Activated naive CD8-positive, alpha-beta T cell treated with anti-CD3 and anti-CD28 coated beads for 36 hours (primary cell): Measurements from ENCODE around the gene RSPO3. TPM values are rescaled to one million over a fixed set of nuclear protein-coding genes. Genes with fewer than 3 reads are reported as not detected.
A peak's percentile ranks its signal among the peaks of the same experiment; 100 is the strongest.
"Not testable (repeated sequence)": the region's sequence is repeated elsewhere in the genome, so short reads cannot be mapped to it uniquely, and the experiment has no call there.

Experiments used
- DNase-seq: peaks from one replicate; pipeline ENCODE4 v3.0.0; 2021
- H3K27ac Mint-ChIP-seq: one replicate; pipeline ENCODE4 v1.8.0; 2022; ENCODE audit warnings: mild to moderate bottlenecking, moderate library complexity, mixed read lengths
- H3K27me3 Mint-ChIP-seq: one replicate; pipeline ENCODE4 v1.8.0; 2022; ENCODE audit warnings: mild to moderate bottlenecking, mixed read lengths
- H3K36me3 Mint-ChIP-seq: one replicate; pipeline ENCODE4 v1.8.0; 2021; ENCODE audit warnings: mild to moderate bottlenecking, mixed read lengths
- H3K4me1 Mint-ChIP-seq: one replicate; pipeline ENCODE4 v1.8.0; 2021; ENCODE audit warnings: mixed read lengths
- H3K4me3 Mint-ChIP-seq: one replicate; pipeline ENCODE4 v1.8.0; 2022; ENCODE audit warnings: mild to moderate bottlenecking, moderate library complexity, mixed read lengths
- H3K9me3 Mint-ChIP-seq: one replicate; pipeline ENCODE4 v1.8.0; 2022; ENCODE audit warnings: mixed read lengths
- total RNA-seq, 2 experiments: library from RNA; stranded (reverse); gene quantifications; one replicate each; pipeline ENCODE4 v1.2.3, GENCODE V29; 2021

The RSPO3 gene
- total RNA-seq, 2 experiments from 2014 or later, result not detected

DNA sequence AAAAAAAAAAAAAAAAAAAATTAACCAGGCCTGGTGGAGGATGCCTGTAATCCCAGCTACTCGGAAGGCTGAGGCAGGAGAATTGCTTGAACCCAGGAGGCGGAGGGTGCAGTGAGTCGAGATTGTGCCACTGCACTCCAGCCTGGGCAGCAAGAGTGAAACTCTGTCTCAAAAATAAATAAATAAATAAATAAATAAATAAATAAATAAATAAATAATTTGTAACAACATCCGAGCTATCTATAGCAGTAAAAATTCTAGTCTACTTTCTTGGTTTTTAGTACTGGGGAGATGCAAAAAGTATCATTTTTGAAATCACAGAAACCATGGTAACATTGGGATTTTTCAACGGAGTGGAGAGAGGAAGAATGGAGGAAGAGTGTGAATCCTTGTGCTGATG, 21.0 kb upstream of the RSPO3 start:
- not testable (repeated sequence) for H3K4me1 Mint-ChIP-seq, H3K27me3 Mint-ChIP-seq, H3K9me3 Mint-ChIP-seq, H3K4me3 Mint-ChIP-seq, H3K27ac Mint-ChIP-seq, DNase-seq, H3K36me3 Mint-ChIP-seq

DNA sequence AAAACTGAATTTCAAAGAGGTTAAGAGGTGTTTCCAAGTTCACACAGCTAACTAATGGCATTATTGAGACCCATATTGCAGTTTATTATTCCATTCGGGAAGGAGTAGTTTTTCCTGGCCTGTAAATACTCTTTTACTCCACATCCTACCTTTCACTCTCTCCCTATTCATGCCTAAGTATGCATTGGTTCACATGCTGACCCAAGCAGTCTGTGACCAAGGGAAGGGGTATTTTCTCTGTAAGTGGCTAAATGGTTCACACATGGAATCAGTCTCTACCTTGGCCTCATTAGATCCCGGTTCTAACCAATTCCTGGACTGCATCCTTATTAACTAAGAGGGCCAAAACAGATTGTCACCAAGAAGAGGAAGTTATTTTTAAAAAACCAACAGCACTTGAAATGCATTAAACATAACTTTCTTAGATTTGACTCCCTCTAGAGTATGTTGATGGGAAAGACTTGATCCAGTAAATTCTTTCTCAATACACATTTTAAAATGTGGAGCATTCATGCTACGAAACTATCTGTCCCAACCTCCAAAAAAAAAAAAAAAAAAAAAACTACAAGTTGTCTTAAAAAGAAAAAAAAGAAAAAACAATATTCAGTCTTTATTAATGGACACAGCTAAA, 17.8 kb upstream of the RSPO3 start:
- Mint-ChIP-seq H3K4me3 (no peak overlapping the region), H3K36me3 (no peaks in the 10 kb centered on the region), H3K4me1 (no peaks in the 10 kb centered on the region), H3K9me3 (no peaks in the 10 kb centered on the region), H3K27me3 (peaks cover 4% of the 10 kb centered on the region), H3K27ac (no peak overlapping the region)
- DNase-seq, result no peak

DNA sequence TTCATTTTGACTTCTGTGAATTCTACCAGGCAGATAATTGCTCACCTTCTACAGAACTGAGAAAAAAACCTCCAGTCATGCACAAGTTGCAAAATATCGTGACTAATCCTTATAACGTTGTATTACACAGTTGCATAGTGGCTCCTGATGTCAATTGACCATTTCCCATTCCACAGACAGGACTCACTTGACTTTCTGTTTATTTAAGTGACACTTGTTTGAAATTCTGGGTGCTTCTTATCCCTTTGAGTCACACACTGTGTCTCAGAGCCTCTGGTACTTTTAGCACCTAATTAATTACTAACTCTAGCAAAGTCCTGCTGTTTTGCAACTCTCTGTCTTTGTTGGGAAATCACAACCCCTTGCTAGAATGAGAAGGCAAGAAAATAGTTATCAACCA, 16.2 kb upstream of the RSPO3 start:
- H3K4me3 Mint-ChIP-seq, result no peak overlapping the region
- DNase-seq, result no peak
- no peaks in the 10 kb centered on the region for H3K36me3 Mint-ChIP-seq
- no peaks in the 10 kb centered on the region for H3K9me3 Mint-ChIP-seq
- H3K27ac Mint-ChIP-seq, result no peak overlapping the region
- no peaks in the 10 kb centered on the region for H3K4me1 Mint-ChIP-seq
- H3K27me3 Mint-ChIP-seq, result peaks cover 17% of the 10 kb centered on the region

DNA sequence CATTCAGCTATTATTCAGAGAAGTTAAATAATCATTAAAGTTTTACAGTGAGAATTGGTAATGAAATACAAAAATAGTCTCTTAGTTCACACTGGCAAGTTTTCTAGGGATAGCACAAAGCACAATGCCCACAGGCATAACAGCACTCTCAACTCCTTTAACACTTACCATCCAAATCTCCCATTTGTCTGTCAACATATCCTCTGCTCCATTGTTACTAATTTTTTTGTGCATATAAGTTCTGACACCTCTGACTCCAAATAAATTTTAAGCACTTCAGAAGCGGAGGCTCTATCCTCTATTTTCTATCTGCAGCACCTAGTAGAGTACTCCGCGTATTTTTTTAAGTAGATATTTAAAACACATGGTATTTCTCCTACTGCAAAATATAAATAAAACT, 15.6 kb upstream of the RSPO3 start:
- Mint-ChIP-seq H3K36me3 (no peaks in the 10 kb centered on the region), H3K9me3 (no peaks in the 10 kb centered on the region), H3K27ac (no peak overlapping the region), H3K4me3 (no peak overlapping the region), H3K27me3 (peaks cover 22% of the 10 kb centered on the region), H3K4me1 (no peaks in the 10 kb centered on the region)
- DNase-seq, result no peak

DNA sequence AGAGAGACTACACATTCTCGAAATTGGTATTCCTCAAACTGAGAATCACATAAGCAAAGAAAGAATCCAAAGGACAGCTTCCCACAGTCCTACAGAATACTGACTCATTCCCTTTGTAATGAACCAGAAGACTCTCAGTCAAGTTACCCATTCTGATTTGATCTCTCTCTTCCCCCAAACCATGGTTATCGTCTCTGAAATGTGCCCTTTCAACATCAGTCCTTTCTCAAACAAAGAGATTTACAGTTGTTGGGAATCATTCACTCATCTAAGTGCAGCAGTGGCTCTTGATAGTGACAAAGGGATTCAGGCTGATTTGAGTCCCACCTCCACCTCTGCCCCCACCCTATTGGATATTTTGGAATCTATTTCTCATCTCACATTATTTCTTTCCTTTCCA, 15.0 kb upstream of the RSPO3 start:
- no peaks in the 10 kb centered on the region for H3K36me3 Mint-ChIP-seq
- H3K4me3 Mint-ChIP-seq, result no peak overlapping the region
- H3K27ac Mint-ChIP-seq, result no peak overlapping the region
- no peaks in the 10 kb centered on the region for H3K9me3 Mint-ChIP-seq
- no peak for DNase-seq
- peaks cover 25% of the 10 kb centered on the region for H3K27me3 Mint-ChIP-seq
- H3K4me1 Mint-ChIP-seq, result no peaks in the 10 kb centered on the region

DNA sequence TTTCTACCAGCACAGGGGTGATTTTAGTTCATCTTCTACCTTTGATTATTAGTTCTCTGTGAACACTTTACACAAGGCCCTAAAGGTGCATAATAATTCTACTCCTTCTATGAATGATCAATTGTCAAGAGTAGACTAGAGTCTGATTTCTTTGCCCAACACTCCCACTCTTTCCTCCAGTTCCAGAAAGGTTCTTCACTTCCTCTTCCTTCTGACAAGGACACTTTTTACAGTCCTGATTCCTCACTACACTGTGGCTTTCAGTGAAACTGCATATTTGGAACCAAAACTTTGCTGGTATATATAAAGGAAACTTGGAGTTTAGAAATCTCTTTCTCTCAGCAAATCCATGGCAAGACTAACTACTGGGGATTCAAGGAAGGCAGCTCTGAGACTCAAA, 10.6 kb upstream of the RSPO3 start:
- no peaks in the 10 kb centered on the region for H3K36me3 Mint-ChIP-seq
- H3K27ac Mint-ChIP-seq, result no peak overlapping the region
- H3K9me3 Mint-ChIP-seq, result no peaks in the 10 kb centered on the region
- H3K27me3 Mint-ChIP-seq, result peaks cover 39% of the 10 kb centered on the region
- DNase-seq, result no peak
- no peak overlapping the region for H3K4me3 Mint-ChIP-seq
- H3K4me1 Mint-ChIP-seq, result no peaks in the 10 kb centered on the region

DNA sequence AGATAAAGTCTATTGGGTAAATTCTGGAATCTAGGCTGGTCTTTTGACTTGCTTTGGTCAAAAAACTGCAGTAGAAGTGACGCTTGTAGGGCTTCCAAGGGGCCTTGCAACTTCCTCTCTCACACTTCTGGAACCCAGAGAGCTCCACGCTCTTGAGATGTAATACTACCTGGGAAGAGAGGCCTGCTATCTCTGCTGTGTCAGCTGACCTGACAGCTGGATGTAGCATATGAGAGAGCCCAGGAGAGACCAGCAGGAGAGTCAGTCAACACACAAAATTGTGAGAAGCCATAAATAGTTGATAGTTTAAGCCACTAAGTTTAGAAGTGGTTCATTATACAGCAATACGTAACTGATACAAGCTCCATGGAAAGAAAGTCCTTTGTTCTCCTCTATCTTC, 7.8 kb upstream of the RSPO3 start:
- peaks cover 47% of the 10 kb centered on the region for H3K27me3 Mint-ChIP-seq
- H3K9me3 Mint-ChIP-seq, result no peaks in the 10 kb centered on the region
- no peaks in the 10 kb centered on the region for H3K4me1 Mint-ChIP-seq
- H3K27ac Mint-ChIP-seq, result no peak overlapping the region
- no peaks in the 10 kb centered on the region for H3K36me3 Mint-ChIP-seq
- H3K4me3 Mint-ChIP-seq, result no peak overlapping the region
- no peak for DNase-seq

DNA sequence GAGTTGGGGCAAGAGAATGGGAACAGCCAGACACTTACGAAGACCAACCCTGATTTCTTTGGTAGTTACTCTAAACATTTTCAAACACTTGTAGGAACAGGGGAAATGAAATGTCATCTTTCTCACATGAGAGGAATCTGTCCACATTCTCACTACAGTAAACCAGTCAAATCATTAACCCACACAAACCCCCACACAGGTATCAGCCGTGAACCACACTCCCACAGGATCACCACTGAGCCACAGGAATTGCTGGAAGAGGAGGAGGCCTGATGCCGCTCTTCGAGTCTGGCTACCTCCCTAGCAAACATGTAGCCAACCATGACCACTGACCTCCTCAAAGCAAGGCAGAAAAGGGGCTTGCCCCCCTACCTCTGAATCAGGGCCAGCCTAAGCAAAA, 6.9 kb upstream of the RSPO3 start:
- Mint-ChIP-seq H3K9me3 (no peaks in the 10 kb centered on the region), H3K36me3 (no peaks in the 10 kb centered on the region), H3K4me3 (no peak overlapping the region), H3K27me3 (peaks cover 49% of the 10 kb centered on the region), H3K4me1 (no peaks in the 10 kb centered on the region), H3K27ac (no peak overlapping the region)
- DNase-seq, result no peak

DNA sequence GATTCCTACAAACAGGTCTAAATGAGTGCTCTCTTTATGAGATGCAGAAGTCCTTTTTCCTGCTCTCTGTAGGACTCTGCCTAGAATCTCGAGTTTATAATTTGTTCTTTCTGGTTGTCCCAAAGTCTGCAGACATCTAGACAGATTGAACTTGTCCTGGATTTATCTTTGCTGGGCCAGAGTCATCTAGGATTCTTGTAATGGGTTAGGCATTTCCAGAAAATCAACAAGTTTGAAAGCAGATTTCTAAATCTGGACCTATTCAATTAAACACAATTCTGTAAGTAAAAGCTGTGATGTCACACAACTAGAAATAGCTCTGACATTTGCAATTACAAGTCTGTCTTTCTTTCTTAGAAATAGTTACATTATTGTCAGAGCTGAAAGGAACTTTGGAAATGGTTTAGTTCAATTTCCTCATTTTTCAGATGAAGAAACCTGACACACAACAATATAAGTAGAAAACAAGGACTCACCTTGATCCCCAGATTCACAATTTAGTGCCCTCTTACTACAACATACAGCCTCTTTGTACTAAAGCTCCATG, 4.2 kb upstream of the RSPO3 start:
- Mint-ChIP-seq H3K27ac (no peak overlapping the region), H3K9me3 (no peaks in the 10 kb centered on the region), H3K4me3 (no peak overlapping the region), H3K36me3 (no peaks in the 10 kb centered on the region), H3K27me3 (peaks cover 55% of the 10 kb centered on the region), H3K4me1 (peaks cover 1% of the 10 kb centered on the region)
- DNase-seq, result no peak

DNA sequence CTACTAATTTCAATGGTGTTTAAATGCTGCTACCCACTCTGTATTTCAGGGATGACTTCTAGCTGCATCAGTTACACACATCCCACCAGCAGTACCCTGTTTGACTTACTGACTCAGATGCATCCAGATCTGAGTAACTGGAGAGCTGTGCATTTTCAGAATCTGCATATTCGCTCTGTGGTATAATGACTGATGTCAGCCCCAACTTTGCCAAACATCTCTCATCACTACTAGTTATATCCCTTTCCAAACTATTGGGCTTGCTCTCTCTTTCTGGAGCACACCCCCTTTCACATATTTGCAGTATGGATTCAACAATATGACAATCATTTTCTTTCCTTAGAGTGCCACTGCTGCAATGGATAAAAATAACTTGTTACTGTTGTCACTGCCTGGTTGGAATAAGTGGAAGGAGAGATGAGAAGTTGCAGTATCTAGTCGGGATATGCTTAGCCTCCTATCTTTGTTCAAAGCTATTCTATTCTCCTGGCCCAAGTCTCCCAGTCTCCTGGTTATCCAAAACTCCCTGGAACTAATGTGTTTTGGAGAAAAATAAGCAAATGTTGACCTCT, 3.3 kb upstream of the RSPO3 start:
- DNase-seq, result no peak
- H3K4me3 Mint-ChIP-seq, result no peak overlapping the region
- peaks cover 6% of the 10 kb centered on the region for H3K4me1 Mint-ChIP-seq
- H3K27me3 Mint-ChIP-seq, result peaks cover 62% of the 10 kb centered on the region
- no peak overlapping the region for H3K27ac Mint-ChIP-seq
- H3K9me3 Mint-ChIP-seq, result no peaks in the 10 kb centered on the region
- no peaks in the 10 kb centered on the region for H3K36me3 Mint-ChIP-seq

DNA sequence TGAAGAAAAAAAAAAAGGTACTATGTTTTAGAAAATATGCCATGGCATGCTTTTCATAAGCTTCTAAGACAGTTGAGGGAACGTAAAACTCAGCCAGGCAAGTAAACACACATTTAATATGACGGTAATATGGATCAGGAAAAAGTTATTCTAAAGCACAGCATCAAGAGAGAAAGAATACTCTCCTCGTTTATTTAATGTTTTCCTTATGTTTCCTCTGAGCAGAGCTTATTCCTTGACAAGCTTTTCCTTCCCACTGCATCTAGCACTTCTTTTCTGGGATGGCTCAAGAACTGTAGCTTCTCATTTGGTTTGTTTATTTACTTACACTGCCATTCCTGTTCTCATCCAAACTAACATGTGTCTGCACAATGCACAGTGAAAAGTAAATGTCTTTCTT, 2.7 kb upstream of the RSPO3 start:
- no peak for DNase-seq
- Mint-ChIP-seq H3K9me3 (no peaks in the 10 kb centered on the region), H3K27ac (no peak overlapping the region), H3K36me3 (no peaks in the 10 kb centered on the region), H3K4me3 (no peak overlapping the region), H3K27me3 (peaks cover 64% of the 10 kb centered on the region), H3K4me1 (peaks cover 6% of the 10 kb centered on the region)

DNA sequence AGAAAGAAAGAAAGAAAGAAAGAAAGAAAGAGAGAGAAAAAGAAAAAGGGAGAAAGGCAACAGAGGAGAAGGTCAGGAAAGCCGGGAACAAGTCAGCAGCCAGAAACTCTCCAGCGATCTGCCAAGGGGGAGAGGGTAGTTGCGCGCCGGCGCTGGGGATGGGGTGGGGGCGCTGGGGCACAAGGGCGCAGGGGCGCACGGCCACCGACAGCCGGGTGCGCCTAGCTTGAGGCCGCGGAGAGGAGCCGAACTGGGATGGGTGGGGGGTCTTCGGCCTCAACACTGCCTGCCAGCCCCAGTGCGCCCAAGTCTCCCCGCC, 533 bp upstream of the RSPO3 start:
- Mint-ChIP-seq H3K9me3 (no peaks in the 10 kb centered on the region), H3K4me1 (peaks cover 10% of the 10 kb centered on the region), H3K36me3 (no peaks in the 10 kb centered on the region), H3K4me3 (peak overlapping the region; percentile 63), H3K27ac (no peak overlapping the region), H3K27me3 (peaks cover 68% of the 10 kb centered on the region)
- no peak for DNase-seq

DNA sequence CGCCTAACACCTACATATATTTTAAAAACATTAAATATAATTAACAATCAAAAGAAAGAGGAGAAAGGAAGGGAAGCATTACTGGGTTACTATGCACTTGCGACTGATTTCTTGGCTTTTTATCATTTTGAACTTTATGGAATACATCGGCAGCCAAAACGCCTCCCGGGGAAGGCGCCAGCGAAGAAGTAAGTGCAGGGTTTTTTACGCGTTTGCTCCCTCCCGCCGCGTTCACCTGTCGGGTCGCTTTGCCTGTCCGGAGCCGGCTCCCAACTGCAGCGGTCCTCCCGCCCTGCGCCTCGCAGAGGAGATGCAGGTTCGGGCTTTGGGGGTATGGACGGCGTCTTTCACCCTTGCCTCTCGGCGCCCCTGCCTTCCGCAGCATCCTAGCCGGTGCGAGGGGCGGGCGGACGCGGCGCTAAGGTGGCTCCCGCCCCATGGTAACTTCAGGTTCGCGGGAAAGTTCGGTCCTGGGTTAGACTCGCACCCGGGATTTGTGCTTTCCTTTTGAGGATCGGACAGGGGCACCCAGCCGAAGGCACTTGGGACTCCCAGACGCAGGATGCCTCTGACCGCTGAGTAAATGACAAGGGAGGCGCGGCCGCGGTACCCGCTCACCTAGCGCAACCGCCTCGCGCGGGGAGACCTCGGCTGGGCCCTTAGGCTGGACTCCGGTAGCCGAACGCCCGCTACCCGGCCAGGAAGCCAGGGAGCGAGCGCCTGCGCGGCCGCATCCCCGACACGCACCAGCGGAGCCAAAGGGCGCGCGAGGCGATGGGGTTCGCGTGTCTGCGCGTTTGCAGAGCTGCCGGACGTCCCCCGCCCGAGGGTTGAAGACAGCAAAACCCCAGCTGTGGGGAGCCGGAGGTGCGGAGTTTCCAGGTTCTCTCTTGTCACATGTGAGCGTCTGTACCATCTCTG, 891 bp downstream of the RSPO3 start:
- H3K9me3 Mint-ChIP-seq, result no peaks in the 10 kb centered on the region
- H3K36me3 Mint-ChIP-seq, result no peaks in the 10 kb centered on the region
- peaks cover 10% of the 10 kb centered on the region for H3K4me1 Mint-ChIP-seq
- no peak overlapping the region for H3K27ac Mint-ChIP-seq
- H3K27me3 Mint-ChIP-seq, result peaks cover 74% of the 10 kb centered on the region
- peak overlapping the region; percentile 68 for H3K4me3 Mint-ChIP-seq
- DNase-seq, result peak; percentile 26

DNA sequence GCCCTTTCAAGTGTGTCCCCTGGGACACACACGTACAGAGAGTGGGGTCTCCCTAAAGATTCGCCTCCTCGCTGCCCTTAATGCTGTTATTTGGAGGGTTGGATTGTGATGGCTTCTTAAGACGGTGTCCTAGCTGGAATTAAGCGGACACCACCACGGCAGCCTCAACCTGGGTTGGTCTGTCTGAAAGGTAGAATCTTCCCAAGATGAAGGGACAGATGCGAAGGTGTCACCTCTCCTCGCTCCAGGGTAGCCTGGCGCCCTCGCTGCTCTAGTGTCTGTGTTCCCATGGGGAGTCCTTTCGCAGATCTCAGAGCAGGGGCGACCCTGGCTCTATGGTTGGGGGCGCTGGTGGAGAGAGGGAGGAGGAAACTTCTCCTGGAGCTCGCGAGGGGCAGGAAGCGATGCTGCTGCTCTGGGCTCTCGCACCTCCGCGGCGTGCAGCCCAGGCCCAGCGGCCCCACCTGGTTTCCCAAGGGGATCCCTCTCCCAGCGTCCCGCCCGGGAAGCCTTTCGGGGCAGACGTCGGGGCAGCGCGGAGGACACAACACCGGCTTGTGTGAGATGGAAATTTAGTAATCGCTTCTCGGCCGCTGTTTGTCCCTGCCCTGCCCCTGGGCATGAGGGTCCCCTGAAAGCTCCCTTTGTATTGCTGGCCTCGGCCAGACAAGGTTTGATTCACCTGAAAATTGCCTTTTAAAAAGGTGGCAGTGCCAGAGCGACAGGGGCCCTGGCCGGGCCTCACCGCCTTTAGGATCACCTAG, 1.7 kb downstream of the RSPO3 start:
- peak; percentile 10 for DNase-seq
- H3K36me3 Mint-ChIP-seq, result no peaks in the 10 kb centered on the region
- peaks cover 72% of the 10 kb centered on the region for H3K27me3 Mint-ChIP-seq
- peaks cover 10% of the 10 kb centered on the region for H3K4me1 Mint-ChIP-seq
- H3K27ac Mint-ChIP-seq, result no peak overlapping the region
- no peaks in the 10 kb centered on the region for H3K9me3 Mint-ChIP-seq
- H3K4me3 Mint-ChIP-seq, result peak overlapping the region; percentile 54
